ENCODE measurements around the gene ACSS2.

The ACSS2 gene

DNA sequence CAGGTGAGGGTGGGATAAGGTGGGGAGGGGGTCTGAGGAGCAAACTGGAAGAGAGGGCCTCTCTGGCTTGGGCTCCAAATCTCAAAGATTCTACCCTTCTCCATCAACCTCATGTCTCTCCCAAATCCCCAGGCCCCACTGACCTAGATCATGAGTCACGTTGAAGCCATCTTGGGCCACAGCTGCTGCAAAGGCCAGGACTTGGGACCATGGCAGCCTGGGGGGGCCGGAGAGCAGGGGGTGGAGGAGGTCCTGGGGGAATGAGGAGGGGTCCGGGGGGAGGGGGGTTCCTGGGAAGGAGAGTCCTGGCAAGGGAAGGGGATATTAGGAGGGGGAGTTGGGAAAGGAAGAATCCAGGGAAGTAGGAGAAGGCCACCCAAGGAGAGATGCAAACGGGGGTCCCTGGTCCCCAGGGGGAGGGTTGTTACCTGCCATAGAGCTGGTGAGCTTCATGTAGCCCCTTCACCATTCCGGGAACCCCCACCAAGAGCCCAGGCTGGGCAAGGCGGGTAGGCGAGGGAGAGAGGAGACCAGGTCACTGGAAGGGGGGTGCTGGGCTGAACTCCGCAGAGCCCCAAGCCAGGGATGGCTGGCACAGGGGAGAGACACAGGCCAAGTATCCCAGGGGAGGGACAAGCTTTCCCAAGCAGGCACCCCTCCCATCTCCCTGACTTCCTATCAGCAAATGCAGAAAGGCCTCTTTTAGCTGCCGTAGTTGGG lies 16.4 kb upstream of the ACSS2 start:
- Histone ChIP-seq H3K27me3 (ENCODE audit: insufficient read depth, low read length, poor library complexity) (no peaks in the 10 kb centered on the region), H3K4me3 (ENCODE audit: low read depth in 1 of 2, low read length in 2 of 2) (no peak overlapping the region), H3K4me1 (ENCODE audit: insufficient read depth, low read length) (no peaks in the 10 kb centered on the region), H3K27ac (ENCODE audit: low read length) (no peak overlapping the region), H3K36me3 (ENCODE audit: insufficient read depth, low read length) (peaks cover 49% of the 10 kb centered on the region), H3K4me2 (ENCODE audit: insufficient read depth, low read length) (no peak overlapping the region), H3K79me2 (ENCODE audit: insufficient read depth, low read length) (no peaks in the 10 kb centered on the region), H3K9ac (ENCODE audit: low read depth, low read length) (no peak overlapping the region), H3K9me3 (ENCODE audit: insufficient read depth, low read length, severe bottlenecking) (no peaks in the 10 kb centered on the region), H2AFZ (ENCODE audit: low read depth, low read length) (no peak overlapping the region), H4K20me1 (ENCODE audit: insufficient read depth, low read length) (0 out of 2 replicates have a peak, but pooled peaks cover 3% of the 10 kb centered on the region)
- no peak for DNase-seq
- no peak for ATAC-seq (ENCODE audit: insufficient read depth, low read depth)
- no peak for TF ChIP-seq EZH2 (IDR thresholded peaks at IDR 0.05; ENCODE audit: borderline replicate concordance, low read depth, low read length, severe bottlenecking)
- TF ChIP-seq, protein P1, sequence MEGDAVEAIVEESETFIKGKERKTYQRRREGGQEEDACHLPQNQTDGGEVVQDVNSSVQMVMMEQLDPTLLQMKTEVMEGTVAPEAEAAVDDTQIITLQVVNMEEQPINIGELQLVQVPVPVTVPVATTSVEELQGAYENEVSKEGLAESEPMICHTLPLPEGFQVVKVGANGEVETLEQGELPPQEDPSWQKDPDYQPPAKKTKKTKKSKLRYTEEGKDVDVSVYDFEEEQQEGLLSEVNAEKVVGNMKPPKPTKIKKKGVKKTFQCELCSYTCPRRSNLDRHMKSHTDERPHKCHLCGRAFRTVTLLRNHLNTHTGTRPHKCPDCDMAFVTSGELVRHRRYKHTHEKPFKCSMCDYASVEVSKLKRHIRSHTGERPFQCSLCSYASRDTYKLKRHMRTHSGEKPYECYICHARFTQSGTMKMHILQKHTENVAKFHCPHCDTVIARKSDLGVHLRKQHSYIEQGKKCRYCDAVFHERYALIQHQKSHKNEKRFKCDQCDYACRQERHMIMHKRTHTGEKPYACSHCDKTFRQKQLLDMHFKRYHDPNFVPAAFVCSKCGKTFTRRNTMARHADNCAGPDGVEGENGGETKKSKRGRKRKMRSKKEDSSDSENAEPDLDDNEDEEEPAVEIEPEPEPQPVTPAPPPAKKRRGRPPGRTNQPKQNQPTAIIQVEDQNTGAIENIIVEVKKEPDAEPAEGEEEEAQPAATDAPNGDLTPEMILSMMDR (IDR thresholded peaks at IDR 0.05; ENCODE audit: borderline replicate concordance, extremely low read depth, low read length, poor library complexity, severe bottlenecking) = no peak

GRCh38 chr20:34861386-34862084 lies 14.9 kb upstream of the ACSS2 start:
- Histone ChIP-seq H3K79me2 (ENCODE audit: insufficient read depth, low read length) (no peaks in the 10 kb centered on the region), H3K9me3 (ENCODE audit: insufficient read depth, low read length, severe bottlenecking) (no peaks in the 10 kb centered on the region), H3K9ac (ENCODE audit: low read depth, low read length) (no peak overlapping the region), H3K27ac (ENCODE audit: low read length) (no peak overlapping the region), H4K20me1 (ENCODE audit: insufficient read depth, low read length) (0 out of 2 replicates have a peak, but pooled peaks cover 3% of the 10 kb centered on the region), H3K27me3 (ENCODE audit: insufficient read depth, low read length, poor library complexity) (no peaks in the 10 kb centered on the region), H3K36me3 (ENCODE audit: insufficient read depth, low read length) (peaks cover 46% of the 10 kb centered on the region), H3K4me3 (ENCODE audit: low read depth in 1 of 2, low read length in 2 of 2) (no peak overlapping the region), H2AFZ (ENCODE audit: low read depth, low read length) (no peak overlapping the region), H3K4me1 (ENCODE audit: insufficient read depth, low read length) (no peaks in the 10 kb centered on the region), H3K4me2 (ENCODE audit: insufficient read depth, low read length) (no peak overlapping the region)
- DNase-seq (peak; percentile 26), ATAC-seq (ENCODE audit: insufficient read depth, low read depth) (no peak)
- no peak for TF ChIP-seq EZH2 (IDR thresholded peaks at IDR 0.05; ENCODE audit: borderline replicate concordance, low read depth, low read length, severe bottlenecking)
- TF ChIP-seq, protein P1 (IDR thresholded peaks at IDR 0.05; ENCODE audit: borderline replicate concordance, extremely low read depth, low read length, poor library complexity, severe bottlenecking) = no peak

DNA sequence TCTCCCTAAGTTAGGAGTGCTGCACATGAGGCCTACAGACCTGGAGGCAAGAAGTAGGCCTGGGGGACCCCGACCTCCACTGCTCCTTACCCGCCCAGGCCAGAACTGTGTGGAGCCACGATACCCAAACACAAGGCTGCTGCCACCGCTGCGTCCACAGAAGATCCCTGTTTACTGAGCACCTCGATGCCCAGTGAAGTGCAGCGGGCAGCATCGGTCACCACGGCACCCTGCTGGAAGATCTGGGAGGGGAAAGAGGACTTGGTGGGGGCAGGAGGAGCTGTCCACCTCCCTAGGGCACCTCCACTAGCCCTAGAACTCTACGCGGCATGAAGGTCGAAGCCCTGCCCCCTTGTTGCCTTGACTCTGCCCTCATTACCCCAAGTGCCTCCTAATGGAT lies 13.7 kb upstream of the ACSS2 start:
- 0 out of 2 replicates have a peak, but pooled peaks cover 5% of the 10 kb centered on the region for H4K20me1 ChIP-seq (ENCODE audit: insufficient read depth, low read length)
- H3K79me2 ChIP-seq (ENCODE audit: insufficient read depth, low read length) = no peaks in the 10 kb centered on the region
- ATAC-seq (ENCODE audit: insufficient read depth, low read depth) (no peak), DNase-seq (no peak)
- H3K4me1 ChIP-seq (ENCODE audit: insufficient read depth, low read length) = no peaks in the 10 kb centered on the region
- H3K4me2 ChIP-seq (ENCODE audit: insufficient read depth, low read length) = no peak overlapping the region
- H3K27ac ChIP-seq (ENCODE audit: low read length) = no peak overlapping the region
- no peaks in the 10 kb centered on the region for H3K9me3 ChIP-seq (ENCODE audit: insufficient read depth, low read length, severe bottlenecking)
- H3K36me3 ChIP-seq (ENCODE audit: insufficient read depth, low read length) = peaks cover 38% of the 10 kb centered on the region
- H2AFZ ChIP-seq (ENCODE audit: low read depth, low read length) = no peak overlapping the region
- no peaks in the 10 kb centered on the region for H3K27me3 ChIP-seq (ENCODE audit: insufficient read depth, low read length, poor library complexity)
- H3K4me3 ChIP-seq (ENCODE audit: low read depth in 1 of 2, low read length in 2 of 2) = no peak overlapping the region
- no peak overlapping the region for H3K9ac ChIP-seq (ENCODE audit: low read depth, low read length)
- TF ChIP-seq, protein P1 (IDR thresholded peaks at IDR 0.05; ENCODE audit: borderline replicate concordance, extremely low read depth, low read length, poor library complexity, severe bottlenecking) = no peak

Data from DND-41 (cell line).